GM21576 (cell line): ENCODE data around the gene ZNF480.
"Not testable (repeated sequence)": the region's sequence is repeated elsewhere in the genome, so short reads cannot be mapped to it uniquely, and the experiment has no call there.

Source experiments
- ATAC-seq: cut with Tn5 transposase; IDR thresholded peaks from one replicate; pipeline ENCODE4 v1.9.1; 2021; ENCODE audit warnings: mild to moderate bottlenecking, moderate library complexity; ENCODE audit not compliant: unreplicated experiment

ZNF480 gene

DNA sequence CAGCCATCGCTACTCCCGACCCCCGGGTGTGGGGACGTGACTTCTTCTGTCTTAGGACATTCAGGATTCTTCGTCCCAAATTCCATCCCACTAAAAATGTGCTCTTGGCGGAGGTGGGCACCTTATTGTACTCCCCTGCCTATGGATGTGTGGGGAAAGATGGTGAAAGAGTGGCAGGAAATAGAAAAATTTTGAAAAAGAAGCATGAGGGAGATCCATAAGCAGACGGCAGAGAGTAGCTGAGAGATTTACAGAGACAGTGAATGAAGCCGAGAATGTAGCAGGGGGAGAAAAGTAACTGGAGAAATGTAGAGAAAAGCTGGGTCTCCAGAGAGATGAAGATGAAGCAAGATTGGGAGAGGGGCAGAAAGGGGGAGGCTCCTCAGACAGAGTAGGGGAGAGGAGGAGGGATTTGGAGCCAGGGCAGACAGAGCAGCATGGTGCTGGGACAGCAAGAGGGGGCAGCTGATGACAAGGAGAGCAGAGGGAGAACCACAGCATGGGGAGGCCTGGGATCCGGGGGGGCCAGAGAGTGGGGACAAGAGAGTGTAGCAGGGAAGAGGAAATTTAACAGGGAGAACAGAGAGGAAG, 39.9 kb downstream of the ZNF480 start:
- ATAC-seq, result no peak

DNA sequence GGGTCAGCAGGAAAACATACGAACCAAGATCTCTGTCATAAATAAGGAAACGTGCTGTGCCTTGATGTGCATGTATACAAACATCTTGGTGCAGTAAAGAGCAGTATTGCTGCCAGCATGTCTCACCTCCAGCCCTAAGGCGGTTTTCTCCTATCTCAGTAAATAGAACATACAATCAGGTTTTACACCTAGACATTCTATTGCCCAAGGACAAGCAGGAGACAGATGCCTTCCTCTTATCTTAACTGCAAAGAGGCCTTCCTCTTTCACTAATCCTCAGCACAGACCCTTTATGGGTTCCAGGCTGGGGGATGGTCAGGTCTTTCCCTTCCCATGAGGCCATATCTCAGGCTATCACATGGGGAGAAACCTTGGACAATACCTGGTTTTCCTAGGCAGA, 42.1 kb downstream of the ZNF480 start:
- ATAC-seq, result not testable (repeated sequence)

DNA sequence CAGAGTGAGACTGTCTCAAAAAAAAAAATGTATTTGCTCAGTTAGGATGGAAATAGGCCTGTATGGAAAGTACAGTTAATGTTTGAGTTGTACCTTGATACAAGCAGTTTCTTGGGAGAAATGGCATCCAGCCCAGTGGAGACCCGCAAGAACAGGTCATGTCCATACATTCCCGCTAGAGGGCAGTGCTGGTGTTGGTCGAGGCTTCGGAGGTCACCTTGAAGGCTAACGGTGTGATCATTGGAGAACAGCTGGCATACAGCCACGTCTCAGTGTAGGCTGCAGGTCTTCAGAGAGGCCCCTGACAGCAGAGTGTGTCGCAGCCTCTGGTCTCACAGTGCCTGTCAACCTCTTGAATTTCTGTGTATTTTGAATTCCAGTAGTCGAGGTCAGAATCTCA, 46.6 kb downstream of the ZNF480 start:
- no peak for ATAC-seq

DNA sequence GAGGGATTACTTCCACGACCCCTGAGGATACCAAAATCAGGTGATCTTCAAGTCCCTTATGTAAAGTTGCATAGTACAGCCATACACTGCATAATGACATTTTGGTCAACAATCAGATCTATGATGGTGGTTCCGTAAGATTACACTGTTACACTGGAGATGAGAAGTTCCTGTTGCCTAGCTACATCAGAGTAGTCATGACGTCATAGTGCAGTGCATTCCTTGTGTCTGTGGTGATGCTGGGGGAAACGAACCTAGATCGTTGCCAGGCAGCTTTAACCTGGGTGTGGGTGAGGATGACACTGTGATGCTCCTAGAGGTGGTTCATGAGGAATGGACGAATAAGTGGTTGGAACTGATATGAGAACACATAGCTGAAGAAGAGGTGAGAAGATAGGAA, 48.2 kb downstream of the ZNF480 start:
- no peak for ATAC-seq

- no peak for ATAC-seq
Measured at GRCh38 chr19:52351512-52351911, 54.5 kb downstream of the ZNF480 start.

DNA sequence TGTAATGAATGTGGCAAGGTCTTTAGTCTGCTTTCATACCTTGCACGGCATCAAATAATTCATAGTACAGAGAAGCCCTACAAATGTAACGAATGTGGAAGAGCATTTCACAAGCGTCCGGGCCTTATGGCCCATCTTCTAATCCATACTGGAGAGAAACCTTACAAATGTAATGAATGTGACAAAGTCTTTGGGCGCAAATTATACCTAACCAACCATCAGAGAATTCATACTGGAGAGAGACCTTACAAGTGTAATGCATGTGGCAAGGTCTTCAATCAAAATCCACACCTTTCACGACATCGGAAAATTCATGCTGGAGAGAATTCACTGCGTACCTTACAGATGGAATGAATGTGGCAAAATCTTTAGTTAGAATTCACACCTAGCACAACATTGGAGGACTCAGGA, 69.5 kb downstream of the ZNF480 start:
- ATAC-seq, result no peak

GRCh38 chr19:52369559-52370340, 72.8 kb downstream of the ZNF480 start, which contains the start of gene ZNF880:
TSS of gene ZNF880 (plus strand) at chr19:52369923. CDS start at chr19:52369966, 43 bp downstream.
- ATAC-seq, result peak; percentile 71

GRCh38 chr19:52370341-52370710, 73.4 kb downstream of the ZNF480 start:
- ATAC-seq, result no peak
